Esophagus muscularis mucosa (tissue), 4 donors: ENCODE data around the gene SHLD1. TPM values are rescaled to one million over a fixed set of nuclear protein-coding genes. Genes with fewer than 3 reads are reported as not detected.

ENCODE experiments used
- DNase-seq: peaks from one replicate; pipeline ENCODE4 v3.0.0-alpha.2; 2017; ENCODE audit errors: extremely low spot score
- H3K27ac ChIP-seq, 4 donors: fragments of 200-600 bp; sonication (generic); replicated peaks in 1 of 4; 1 replicate in 3 of 4; 2 replicates in 1 of 4; pipeline ENCODE4 v1.5.1; 2016 to 2019; ENCODE audit warnings: mild to moderate bottlenecking in 1 of 4
- H3K27me3 ChIP-seq, 4 donors: fragments of 200-600 bp; sonication (generic); one replicate each; pipeline versions ENCODE4 v1.5.1 to v1.6.0; 2016 to 2019
- H3K36me3 ChIP-seq, 4 donors: fragments of 200-600 bp; sonication (generic); one replicate each; pipeline ENCODE4 v1.5.1; 2016 to 2019
- H3K4me1 ChIP-seq, 4 donors: fragments of 200-600 bp; sonication (generic); one replicate each; pipeline ENCODE4 v1.5.1; 2016 to 2019
- H3K4me3 ChIP-seq, 4 donors: fragments of 200-600 bp; sonication (generic); 1 replicate in 2 of 4; 2 replicates in 2 of 4; pipeline ENCODE4 v1.5.1; 2016 to 2019; ENCODE audit warnings: mild to moderate bottlenecking in 4 of 4, moderate library complexity in 1 of 4
- H3K9me3 ChIP-seq, 4 donors: fragments of 200-600 bp; sonication (generic); 1 replicate in 3 of 4; 2 replicates in 1 of 4; pipeline ENCODE4 v1.5.1; 2016 to 2019
- EP300 ChIP-seq: sonication (generic); formaldehyde crosslinking; IDR thresholded peaks from one replicate; pipeline ENCODE4 v1.6.1; 2017; ENCODE audit warnings: antibody characterized with exemption
- POLR2A ChIP-seq: fragments of 450-650 bp; IDR thresholded peaks from one replicate; pipeline ENCODE4 v1.6.1; 2017; ENCODE audit warnings: antibody characterized with exemption, moderate library complexity, mild to moderate bottlenecking, low read depth
- POLR2AphosphoS5 ChIP-seq, 2 donors: sonication (generic); formaldehyde crosslinking; IDR thresholded peaks; one replicate each; pipeline ENCODE4 v1.6.1; 2017; ENCODE audit warnings: antibody characterized with exemption in 2 of 2
- WGBS: methylation state at CpG from one replicate; pipeline ENCODE4 v1.1.5; 2018; 5-methylcytosine and 5-hydroxymethylcytosine counted together
- intact Hi-C: fragments of 100-400 bp; cut with DNase I; formaldehyde crosslinking; loops from one replicate; pipeline ENCODE4 v1.15.1; 2023
- total RNA-seq, 4 donors: library from RNA; depleted of rRNA; stranded (reverse); fragments of >200 nt; gene quantifications; one replicate each; pipeline versions ENCODE4 v1.1.0 to v1.2.1, GENCODE V29; 2016
- TF ChIP-seq, protein P1 (sequence below), 3 experiments: fragments of 200-600 bp in 2 of 3; fragments of 450-650 bp in 1 of 3; sonication (generic) in 2 of 3; IDR thresholded peaks; one replicate each; pipeline ENCODE4 v1.5.1; 2017 to 2019; ENCODE audit warnings: antibody characterized with exemption in 3 of 3, mild to moderate bottlenecking in 2 of 3, moderate library complexity in 1 of 3

Gene SHLD1
- total RNA-seq, 4 donors from 2014 or later: 1.7 to 4.6 (median 2.6) TPM

DNA sequence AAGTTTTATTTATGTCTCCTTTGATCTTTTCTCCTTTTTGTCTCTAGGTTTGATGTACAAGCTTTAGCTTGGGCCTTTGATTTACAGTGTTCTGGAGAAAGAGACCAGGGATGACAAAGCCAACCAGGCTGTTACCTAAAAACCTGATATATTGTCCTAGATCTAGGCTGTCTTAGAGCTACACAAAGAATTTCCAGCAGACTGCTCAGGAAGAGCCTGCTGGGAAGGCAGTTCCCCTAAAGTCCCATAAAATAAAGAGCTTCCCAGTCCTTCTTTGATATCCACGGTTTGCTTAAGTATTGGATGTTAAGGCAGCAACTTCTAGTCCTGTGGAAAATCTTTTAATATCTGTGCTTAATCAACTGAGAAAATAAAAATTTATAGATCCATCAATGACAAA is 70.5 kb downstream of the SHLD1 start:
- Histone ChIP-seq H3K36me3 (no peaks in the 10 kb centered on the region), H3K9me3 (no peaks in the 10 kb centered on the region), H3K27ac (no peak overlapping the region), H3K4me1 (peaks cover 9 to 16% (median 12%) of the 10 kb centered on the region in 4 donors), H3K4me3 (no peak overlapping the region), H3K27me3 (no peaks in the 10 kb centered on the region)
- no peak for TF ChIP-seq POLR2AphosphoS5 (IDR thresholded peaks at IDR 0.05)
- no peak for TF ChIP-seq EP300
- TF ChIP-seq, protein P1, sequence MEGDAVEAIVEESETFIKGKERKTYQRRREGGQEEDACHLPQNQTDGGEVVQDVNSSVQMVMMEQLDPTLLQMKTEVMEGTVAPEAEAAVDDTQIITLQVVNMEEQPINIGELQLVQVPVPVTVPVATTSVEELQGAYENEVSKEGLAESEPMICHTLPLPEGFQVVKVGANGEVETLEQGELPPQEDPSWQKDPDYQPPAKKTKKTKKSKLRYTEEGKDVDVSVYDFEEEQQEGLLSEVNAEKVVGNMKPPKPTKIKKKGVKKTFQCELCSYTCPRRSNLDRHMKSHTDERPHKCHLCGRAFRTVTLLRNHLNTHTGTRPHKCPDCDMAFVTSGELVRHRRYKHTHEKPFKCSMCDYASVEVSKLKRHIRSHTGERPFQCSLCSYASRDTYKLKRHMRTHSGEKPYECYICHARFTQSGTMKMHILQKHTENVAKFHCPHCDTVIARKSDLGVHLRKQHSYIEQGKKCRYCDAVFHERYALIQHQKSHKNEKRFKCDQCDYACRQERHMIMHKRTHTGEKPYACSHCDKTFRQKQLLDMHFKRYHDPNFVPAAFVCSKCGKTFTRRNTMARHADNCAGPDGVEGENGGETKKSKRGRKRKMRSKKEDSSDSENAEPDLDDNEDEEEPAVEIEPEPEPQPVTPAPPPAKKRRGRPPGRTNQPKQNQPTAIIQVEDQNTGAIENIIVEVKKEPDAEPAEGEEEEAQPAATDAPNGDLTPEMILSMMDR (IDR thresholded peaks at IDR 0.05): no peak
- TF ChIP-seq POLR2A: no peak
- WGBS: 58% methylated on average over 1 of the region's 1 CpG
- intact Hi-C loops: no loop called here
- DNase-seq: no peak

DNA sequence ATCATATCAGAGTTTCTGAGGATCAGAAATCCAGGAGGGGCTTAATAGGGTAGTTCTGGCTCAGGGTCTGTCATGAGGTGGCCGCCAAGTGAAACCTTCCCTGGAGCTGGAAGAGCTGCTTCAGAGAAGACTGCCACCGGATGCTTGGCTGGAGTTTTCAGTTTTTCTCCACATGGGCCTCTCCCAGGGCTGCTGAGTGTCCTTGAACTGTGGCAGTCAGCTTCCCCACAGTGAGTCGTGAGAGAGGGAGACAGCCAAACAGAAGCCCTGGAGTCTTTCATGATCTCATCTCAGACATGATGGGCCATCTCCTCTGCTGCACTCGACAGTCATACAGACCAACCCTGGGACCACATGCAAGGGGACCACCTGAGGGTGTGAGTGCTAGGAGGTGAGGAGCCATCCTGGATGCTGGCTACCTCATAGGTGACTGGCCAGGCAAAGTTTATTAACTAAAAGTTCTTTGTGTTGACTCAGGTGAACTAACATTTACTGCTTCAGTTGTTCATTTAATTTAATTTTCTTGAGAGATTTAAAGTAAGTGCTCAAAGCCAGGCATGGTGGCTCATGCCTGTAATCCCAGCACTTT is 71.5 kb downstream of the SHLD1 start:
- no peaks in the 10 kb centered on the region for H3K36me3 ChIP-seq
- no peaks in the 10 kb centered on the region for H3K9me3 ChIP-seq
- WGBS: 81% methylated on average over 4 of the region's 4 CpGs
- intact Hi-C loops: no loop called here
- H3K4me3 ChIP-seq: no peak overlapping the region
- H3K4me1 ChIP-seq: peaks cover 9 to 16% (median 12%) of the 10 kb centered on the region in 4 donors
- no peak for TF ChIP-seq POLR2AphosphoS5 (IDR thresholded peaks at IDR 0.05)
- no peak for TF ChIP-seq POLR2A
- TF ChIP-seq, protein P1 (IDR thresholded peaks at IDR 0.05): no peak
- no peak for TF ChIP-seq EP300
- no peak overlapping the region for H3K27ac ChIP-seq
- DNase-seq: no peak
- no peaks in the 10 kb centered on the region for H3K27me3 ChIP-seq

DNA sequence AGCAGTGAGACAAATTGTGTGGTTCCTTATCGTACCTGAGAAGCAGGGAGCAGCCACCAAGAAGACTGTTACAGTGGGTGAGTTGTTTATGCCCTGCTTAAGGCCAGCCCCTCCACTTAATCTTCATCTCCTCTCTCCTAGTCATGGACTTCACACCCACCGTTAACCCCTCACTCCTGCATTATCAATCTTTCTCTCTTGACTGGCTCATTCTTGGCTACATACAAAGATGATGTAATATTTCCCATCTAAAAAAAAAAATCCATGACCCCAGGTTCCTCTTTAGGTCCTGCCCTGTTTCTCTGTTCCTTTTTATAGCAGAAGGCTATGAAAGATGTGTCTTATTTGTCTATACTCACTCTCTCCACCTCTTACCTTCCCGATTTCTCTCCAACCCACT is 72.4 kb downstream of the SHLD1 start:
- TF ChIP-seq EP300: no peak
- TF ChIP-seq POLR2A: no peak
- no peak for TF ChIP-seq POLR2AphosphoS5 (IDR thresholded peaks at IDR 0.05)
- TF ChIP-seq, protein P1 (IDR thresholded peaks at IDR 0.05): no peak
- H3K4me3 ChIP-seq: no peak overlapping the region
- H3K27me3 ChIP-seq: no peaks in the 10 kb centered on the region
- WGBS: 57% methylated on average over 3 of the region's 3 CpGs
- no peak for DNase-seq
- no peaks in the 10 kb centered on the region for H3K9me3 ChIP-seq
- intact Hi-C loops: no loop called here
- peaks cover 9 to 16% (median 12%) of the 10 kb centered on the region in 4 donors for H3K4me1 ChIP-seq
- no peaks in the 10 kb centered on the region for H3K36me3 ChIP-seq
- H3K27ac ChIP-seq: no peak overlapping the region

DNA sequence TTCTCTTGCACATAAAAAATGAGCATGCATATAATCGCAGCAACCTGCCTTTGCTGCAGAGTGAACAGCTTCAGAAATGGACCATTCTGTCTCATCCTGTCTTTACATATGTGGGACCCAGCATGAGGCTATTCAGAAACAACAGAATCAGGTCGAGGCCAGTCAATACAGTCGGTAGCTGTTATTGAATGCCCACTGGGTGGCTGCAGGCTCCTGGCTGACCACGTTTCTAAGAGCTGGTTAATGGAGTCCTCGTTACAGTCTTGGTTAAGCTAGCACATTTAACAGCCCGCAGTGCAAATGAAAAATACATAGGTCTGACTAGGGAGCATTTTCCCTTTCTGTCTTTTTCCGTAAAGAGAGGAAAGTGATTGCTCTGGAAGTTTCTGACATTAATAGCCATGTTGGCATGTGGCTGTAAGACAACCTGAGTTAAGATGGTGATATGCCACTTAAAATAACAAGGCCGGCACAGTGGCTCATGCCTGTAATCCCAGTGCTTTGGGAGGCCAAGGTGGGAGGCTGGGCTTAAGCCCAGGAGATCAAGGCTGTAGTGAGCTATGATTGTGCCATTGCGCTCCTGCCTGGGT is 75.0 kb downstream of the SHLD1 start:
- no peak for TF ChIP-seq POLR2A
- TF ChIP-seq, protein P1 (IDR thresholded peaks at IDR 0.05): no peak
- TF ChIP-seq EP300: no peak
- TF ChIP-seq POLR2AphosphoS5 (IDR thresholded peaks at IDR 0.05): no peak
- peaks cover 9 to 16% (median 12%) of the 10 kb centered on the region in 4 donors for H3K4me1 ChIP-seq
- H3K36me3 ChIP-seq: no peaks in the 10 kb centered on the region
- intact Hi-C loops: no loop called here
- H3K27ac ChIP-seq: no peak overlapping the region
- no peak for DNase-seq
- no peaks in the 10 kb centered on the region for H3K9me3 ChIP-seq
- no peak overlapping the region for H3K4me3 ChIP-seq
- 58% methylated on average over 7 of the region's 9 CpGs for WGBS
- no peaks in the 10 kb centered on the region for H3K27me3 ChIP-seq
